ENCODE measurements around the gene PHLDA1. TPM values are rescaled to one million over a fixed set of nuclear protein-coding genes. Genes with fewer than 3 reads are reported as not detected.

The PHLDA1 gene
- total and polyA plus RNA-seq, 11 donors, result 3.0 to 44.4 (median 5.5) TPM

DNA sequence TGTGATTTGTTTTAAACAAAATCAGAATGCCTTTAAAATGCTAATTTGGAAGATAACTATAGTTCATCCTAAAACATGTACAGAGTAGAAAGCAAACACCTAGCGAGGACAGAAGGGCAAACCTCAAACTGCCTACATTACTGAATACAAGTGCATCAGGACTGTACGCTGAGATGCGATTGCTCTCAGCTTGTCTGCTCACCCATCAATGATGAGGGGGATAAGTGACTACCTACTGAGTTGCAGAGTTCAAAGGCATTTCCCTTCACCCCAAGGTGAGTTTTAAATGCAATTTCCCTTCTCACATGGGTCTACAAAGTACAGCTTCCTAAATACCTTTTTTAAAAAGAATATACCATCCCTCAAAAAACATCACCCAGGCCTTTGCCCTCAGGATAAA lies 52.9 kb downstream of the PHLDA1 start:
- Histone ChIP-seq H3K4me3 (no peak overlapping the region), H3K27me3 (no peaks in the 10 kb centered on the region), H3K9me3 (no peaks in the 10 kb centered on the region), H3K27ac (peak overlapping the region; percentile 16 to 89 (median 72)), H3K36me3 (no peaks in the 10 kb centered on the region), H3K4me1 (peaks cover 0 to 85% (median 30%) of the 10 kb centered on the region in 12 donors)
- no peak for TF ChIP-seq POLR2A (IDR thresholded peaks at IDR 0.05)
- TF ChIP-seq, protein P1, sequence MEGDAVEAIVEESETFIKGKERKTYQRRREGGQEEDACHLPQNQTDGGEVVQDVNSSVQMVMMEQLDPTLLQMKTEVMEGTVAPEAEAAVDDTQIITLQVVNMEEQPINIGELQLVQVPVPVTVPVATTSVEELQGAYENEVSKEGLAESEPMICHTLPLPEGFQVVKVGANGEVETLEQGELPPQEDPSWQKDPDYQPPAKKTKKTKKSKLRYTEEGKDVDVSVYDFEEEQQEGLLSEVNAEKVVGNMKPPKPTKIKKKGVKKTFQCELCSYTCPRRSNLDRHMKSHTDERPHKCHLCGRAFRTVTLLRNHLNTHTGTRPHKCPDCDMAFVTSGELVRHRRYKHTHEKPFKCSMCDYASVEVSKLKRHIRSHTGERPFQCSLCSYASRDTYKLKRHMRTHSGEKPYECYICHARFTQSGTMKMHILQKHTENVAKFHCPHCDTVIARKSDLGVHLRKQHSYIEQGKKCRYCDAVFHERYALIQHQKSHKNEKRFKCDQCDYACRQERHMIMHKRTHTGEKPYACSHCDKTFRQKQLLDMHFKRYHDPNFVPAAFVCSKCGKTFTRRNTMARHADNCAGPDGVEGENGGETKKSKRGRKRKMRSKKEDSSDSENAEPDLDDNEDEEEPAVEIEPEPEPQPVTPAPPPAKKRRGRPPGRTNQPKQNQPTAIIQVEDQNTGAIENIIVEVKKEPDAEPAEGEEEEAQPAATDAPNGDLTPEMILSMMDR (IDR thresholded peaks at IDR 0.05), result no peak
- intact Hi-C loops (cut with DNase I), result loop anchor here in 1 of 10 donors (5.0 kb wide), 1 partner anchor 49 kb away; no protein-coding TSS in a partner anchor
- WGBS, 4 donors, result 95 to 100% (median 98%) methylated on average over 3 of the region's 3 CpGs
- DNase-seq, result no peak
- ATAC-seq, result no peak

DNA sequence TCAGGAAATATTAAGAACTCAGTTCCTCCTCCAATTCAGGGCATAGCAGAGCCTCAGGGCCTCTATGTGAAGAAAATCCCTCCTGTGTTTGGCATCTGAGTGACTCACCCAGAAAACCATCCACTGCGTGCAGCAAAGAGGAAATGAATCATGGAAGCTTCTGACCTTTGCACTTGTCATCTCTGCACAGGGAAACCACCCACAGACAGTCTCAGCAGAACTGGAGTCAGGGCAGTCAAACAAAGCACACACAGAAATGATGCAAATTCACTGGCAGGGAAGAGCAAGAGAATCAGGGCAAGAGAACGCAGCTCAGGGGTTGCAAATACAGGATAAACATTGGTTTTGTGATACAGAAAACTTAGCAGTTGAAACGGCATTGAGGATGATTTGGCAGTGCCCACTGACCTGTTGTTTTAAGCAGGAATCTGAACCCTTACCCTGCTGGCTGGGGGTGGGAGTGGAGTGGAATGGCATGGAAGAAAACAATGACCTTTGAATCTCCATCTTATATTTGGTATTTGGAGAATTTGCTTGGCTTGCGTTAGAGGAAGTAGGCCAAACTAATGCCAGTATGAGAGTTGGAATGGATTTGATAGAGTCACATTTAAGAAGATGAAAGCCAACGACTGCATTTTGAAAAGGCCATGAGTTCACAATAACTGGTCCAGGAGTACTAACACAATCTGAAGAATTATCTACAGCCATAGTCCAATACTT lies 53.5 kb downstream of the PHLDA1 start:
- peaks cover 0 to 81% (median 30%) of the 10 kb centered on the region in 12 donors for H3K4me1 ChIP-seq
- peak in 4 of 5 donors; percentile 44 to 85 (median 73) for DNase-seq
- WGBS, 4 donors, result 19 to 29% (median 20%) methylated on average over 5 of the region's 5 CpGs
- no peaks in the 10 kb centered on the region for H3K36me3 ChIP-seq
- ATAC-seq, result peak; percentile 74 to 98 (median 96)
- H3K27me3 ChIP-seq, result no peaks in the 10 kb centered on the region
- TF ChIP-seq POLR2A (IDR thresholded peaks at IDR 0.05), result peak in 1 of 2 donors; percentile 18
- TF ChIP-seq, protein P1 (IDR thresholded peaks at IDR 0.05), result no peak
- no peaks in the 10 kb centered on the region for H3K9me3 ChIP-seq
- H3K4me3 ChIP-seq, result no peak overlapping the region
- intact Hi-C loops (cut with DNase I), result loop anchor here in 1 of 10 donors (5.0 kb wide), 1 partner anchor 49 kb away; no protein-coding TSS in a partner anchor
- peak overlapping the region; percentile 16 to 89 (median 72) for H3K27ac ChIP-seq

DNA sequence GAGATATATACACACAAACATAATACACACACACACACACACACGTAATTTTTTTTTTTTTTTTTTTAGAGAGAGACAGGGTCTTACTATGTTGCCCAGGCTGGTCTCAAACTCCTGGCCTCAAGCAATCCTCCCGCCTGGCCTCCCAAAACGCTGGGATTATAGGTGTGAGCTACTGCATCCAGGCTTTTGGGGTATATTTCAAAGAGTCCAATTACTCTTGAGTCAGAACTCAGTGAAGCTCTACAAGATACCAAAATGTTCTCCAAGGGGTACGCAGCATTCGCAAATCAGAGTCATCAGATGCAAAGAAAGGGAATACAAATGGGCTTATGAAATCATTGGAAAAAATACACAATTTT lies 54.0 kb downstream of the PHLDA1 start:
- no peak for DNase-seq
- Histone ChIP-seq H3K4me1 (peaks cover 0 to 75% (median 26%) of the 10 kb centered on the region in 12 donors), H3K9me3 (no peaks in the 10 kb centered on the region), H3K4me3 (no peak overlapping the region), H3K27me3 (no peaks in the 10 kb centered on the region), H3K36me3 (no peaks in the 10 kb centered on the region), H3K27ac (peak overlapping the region in 11 of 12 donors; percentile 34 to 89 (median 72))
- intact Hi-C loops (cut with DNase I), result loop anchor here in 1 of 10 donors (5.0 kb wide), 1 partner anchor 50 kb away; no protein-coding TSS in a partner anchor
- 73 to 88% (median 80%) methylated on average over 5 of the region's 5 CpGs for WGBS, 4 donors
- ATAC-seq, result no peak
- TF ChIP-seq POLR2A (IDR thresholded peaks at IDR 0.05), result no peak
- TF ChIP-seq, protein P1 (IDR thresholded peaks at IDR 0.05), result no peak

DNA sequence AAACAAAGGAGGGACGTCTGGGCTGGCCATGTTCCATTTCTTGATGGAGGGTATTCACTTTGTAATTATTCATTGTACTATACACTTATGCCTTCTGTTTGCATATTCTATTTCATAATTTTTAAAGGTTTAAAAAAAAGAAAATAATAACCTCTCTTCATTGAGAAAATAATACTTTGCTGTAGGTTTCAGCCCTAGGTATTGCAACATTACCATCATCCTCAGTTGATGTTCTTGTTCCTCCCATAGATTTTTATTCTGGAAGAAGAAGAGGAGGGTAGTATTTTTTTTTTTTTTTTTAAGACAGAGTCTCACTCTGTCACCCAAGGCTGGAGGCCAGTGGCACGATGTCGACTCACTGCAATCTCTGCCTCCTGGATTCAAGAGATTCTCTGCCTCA lies 54.7 kb downstream of the PHLDA1 start:
- peak overlapping the region in 8 of 12 donors; percentile 62 to 89 (median 74) for H3K27ac ChIP-seq
- H3K4me3 ChIP-seq, result no peak overlapping the region
- ATAC-seq (no peak), DNase-seq (no peak)
- no peaks in the 10 kb centered on the region for H3K36me3 ChIP-seq
- H3K4me1 ChIP-seq, result peaks cover 0 to 69% (median 23%) of the 10 kb centered on the region in 12 donors
- intact Hi-C loops (cut with DNase I), result loop anchor here in 1 of 10 donors (5.0 kb wide), 1 partner anchor 50 kb away; no protein-coding TSS in a partner anchor
- no peaks in the 10 kb centered on the region for H3K9me3 ChIP-seq
- H3K27me3 ChIP-seq, result no peaks in the 10 kb centered on the region
- WGBS, 4 donors, result 91 to 98% (median 93%) methylated on average over 3 of the region's 3 CpGs
- TF ChIP-seq, protein P1 (IDR thresholded peaks at IDR 0.05), result no peak
- TF ChIP-seq POLR2A (IDR thresholded peaks at IDR 0.05), result no peak
